Measurements from ENCODE around the gene BST1.

BST1 gene

GRCh38 chr4:15676039-15676438, 26.8 kb upstream of the BST1 start:
- DNase-seq (ENCODE audit: low spot score) = no peak

DNA sequence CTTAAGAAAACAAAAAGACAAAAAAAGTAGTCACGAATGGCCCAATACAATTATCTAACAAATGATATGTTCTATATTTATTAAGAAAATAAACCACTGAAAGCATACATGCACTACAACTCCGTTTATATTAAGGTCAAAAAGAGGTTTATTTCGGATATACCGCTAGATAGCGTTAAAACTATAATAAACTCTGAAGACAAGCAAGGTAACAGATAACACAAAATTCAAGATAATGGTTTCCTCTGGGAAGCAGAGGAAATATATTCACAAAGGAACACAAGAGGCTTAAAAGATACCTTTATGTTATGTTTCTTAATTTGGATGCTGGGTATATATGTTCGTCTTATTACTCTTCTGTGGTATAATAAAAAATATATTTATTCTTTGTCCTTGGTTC, 26.0 kb upstream of the BST1 start:
- DNase-seq (ENCODE audit: low spot score) = no peak

- no peak for DNase-seq (ENCODE audit: low spot score)
These were observed 25.3 kb upstream of the BST1 start for GRCh38 chr4:15677507-15677988.

- no peak for DNase-seq (ENCODE audit: low spot score)
These were observed 21.8 kb upstream of the BST1 start for GRCh38 chr4:15681067-15681371.

GRCh38 chr4:15681372-15682241, 21.3 kb upstream of the BST1 start, which contains the start of gene FAM200B:
TSS of gene FAM200B (plus strand) at chr4:15681827. CDS start at chr4:15686978, 5,151 bp downstream.
- DNase-seq (ENCODE audit: low spot score) = peak; percentile 99

DNA sequence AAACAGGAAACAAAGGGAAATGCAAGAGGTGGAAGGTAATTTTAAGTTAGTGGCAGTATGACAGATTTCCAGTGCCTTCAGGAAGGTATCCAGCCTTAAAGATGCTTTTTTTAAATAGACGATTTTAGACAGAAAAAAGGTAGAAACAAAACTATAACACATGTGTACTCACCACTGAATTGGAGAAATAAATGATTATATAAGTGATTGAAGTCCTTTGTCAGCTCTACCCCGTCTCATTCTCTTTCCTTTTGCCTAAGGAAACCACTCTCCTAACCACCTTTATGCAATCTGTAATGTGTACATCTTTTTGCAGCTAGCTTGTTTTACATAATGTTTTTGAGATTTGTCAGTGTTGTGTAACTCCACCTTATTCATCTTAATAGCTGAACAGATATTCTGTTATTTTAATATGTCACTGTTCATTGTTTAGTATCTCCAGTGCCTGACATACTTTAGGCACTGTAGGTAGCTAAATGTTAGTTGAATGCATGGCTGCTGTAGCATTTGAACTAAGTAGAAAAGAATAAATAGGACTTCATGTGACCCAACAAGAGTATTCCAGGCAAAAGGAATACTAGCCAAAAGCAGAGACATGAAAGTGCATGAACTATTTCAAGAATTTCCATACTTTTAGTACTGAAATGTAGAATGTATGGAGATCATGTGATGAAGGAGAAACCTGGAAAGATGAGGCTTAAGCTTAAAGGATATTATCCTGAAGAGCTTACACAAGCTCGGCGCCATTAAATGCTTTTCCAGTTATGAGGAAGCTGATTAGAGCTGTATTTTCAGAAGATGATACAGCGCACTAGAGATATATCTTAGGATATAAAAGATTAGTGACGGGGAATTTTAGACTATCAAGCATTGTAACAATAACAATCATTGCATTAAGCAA, 20.4 kb upstream of the BST1 start:
- no peak for DNase-seq (ENCODE audit: low spot score)

DNA sequence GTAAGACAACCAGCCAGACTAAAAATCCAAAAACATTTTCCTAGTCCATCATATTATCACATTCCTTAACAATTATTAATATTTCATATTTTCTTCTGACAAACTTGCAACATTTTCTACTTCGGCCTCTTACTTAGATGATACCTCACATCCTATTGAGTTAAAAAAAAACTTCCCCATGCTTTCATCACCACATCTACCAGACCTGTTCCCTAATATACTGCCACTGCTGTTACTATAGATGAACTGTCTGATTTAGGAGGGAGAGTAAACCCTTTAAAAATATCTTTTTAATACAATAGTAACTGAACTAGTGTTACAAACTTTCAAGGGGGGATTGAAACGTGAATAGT, 19.7 kb upstream of the BST1 start:
- DNase-seq (ENCODE audit: low spot score) = no peak

- no peak for DNase-seq (ENCODE audit: low spot score)
These were observed 18.4 kb upstream of the BST1 start for GRCh38 chr4:15684498-15684897.

- no peak for DNase-seq (ENCODE audit: low spot score)
These were observed 14.8 kb upstream of the BST1 start for GRCh38 chr4:15688051-15688450.

DNA sequence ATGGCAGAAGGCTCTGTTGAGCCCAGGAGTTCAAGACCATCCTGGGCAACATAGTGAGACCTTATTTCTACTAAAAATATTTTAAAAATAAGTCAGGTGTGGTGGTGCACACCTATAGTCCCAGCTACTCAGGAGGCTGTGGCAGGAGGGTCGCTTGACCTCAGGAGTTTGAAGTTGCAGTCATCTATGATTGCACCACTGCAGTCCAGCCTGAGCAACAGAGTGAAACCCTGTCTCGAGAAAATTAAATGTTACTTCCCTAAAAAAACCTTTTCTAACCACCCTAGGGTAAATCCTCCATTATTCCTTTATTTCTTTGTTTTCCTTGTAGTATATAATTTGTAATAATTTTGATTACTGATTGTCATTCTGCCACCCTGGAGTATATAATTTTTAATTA, 13.3 kb upstream of the BST1 start:
- no peak for DNase-seq (ENCODE audit: low spot score)

- no peak for DNase-seq (ENCODE audit: low spot score)
These were observed 12.7 kb upstream of the BST1 start for GRCh38 chr4:15690020-15690809.

GRCh38 chr4:15691346-15692135, 11.3 kb upstream of the BST1 start:
- DNase-seq (ENCODE audit: low spot score) = no peak

GRCh38 chr4:15692602-15693001, 10.3 kb upstream of the BST1 start:
- DNase-seq (ENCODE audit: low spot score) = no peak

DNA sequence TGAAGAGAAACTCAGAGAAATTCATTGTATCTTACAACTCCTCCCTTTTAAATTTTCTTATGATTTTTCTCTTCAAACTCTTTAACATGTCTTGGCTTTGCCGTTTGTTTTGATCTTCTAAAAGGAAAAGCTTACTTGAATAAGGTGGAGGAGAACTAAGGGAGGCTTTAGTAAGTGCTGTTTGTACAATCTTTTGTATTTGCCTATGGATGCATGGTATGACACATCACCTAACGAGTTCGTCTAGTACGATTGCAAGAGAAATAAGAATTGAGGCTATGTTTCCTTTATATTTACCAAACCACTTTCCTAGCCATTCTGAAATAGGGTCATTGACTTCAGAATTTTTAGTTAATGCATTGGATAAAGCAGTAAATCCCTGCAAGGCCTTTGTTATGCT, 8.4 kb upstream of the BST1 start:
- no peak for DNase-seq (ENCODE audit: low spot score)

GRCh38 chr4:15695240-15695699, 7.6 kb upstream of the BST1 start:
- no peak for DNase-seq (ENCODE audit: low spot score)

- DNase-seq (ENCODE audit: low spot score) = no peak
These were observed 7.1 kb upstream of the BST1 start for GRCh38 chr4:15695729-15696128.

- DNase-seq (ENCODE audit: low spot score) = no peak
These were observed 6.0 kb upstream of the BST1 start for GRCh38 chr4:15696866-15697265.

GRCh38 chr4:15703439-15703838, 574 bp downstream of the BST1 start:
- no peak for DNase-seq (ENCODE audit: low spot score)

DNA sequence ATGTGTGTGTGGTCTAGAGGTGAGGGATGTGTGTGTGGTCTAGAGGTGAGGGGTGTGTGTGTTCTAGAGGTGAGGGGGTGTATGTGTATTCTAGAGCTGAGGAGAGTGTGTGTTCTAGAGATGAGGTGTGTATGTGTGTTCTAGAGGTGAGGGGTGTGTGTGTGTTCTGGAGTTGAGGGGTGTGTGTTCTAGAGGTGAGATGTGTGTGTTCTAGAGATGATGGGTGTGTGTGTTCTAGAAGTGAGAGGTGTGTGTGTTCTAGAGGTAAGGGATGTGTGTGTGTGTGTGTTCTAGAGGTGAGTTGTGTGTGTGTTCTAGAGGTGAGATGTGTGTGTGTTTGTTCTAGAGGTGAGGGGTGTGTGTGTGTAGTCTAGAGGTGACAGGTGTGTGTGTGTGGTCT, 1.3 kb downstream of the BST1 start:
- no peak for DNase-seq (ENCODE audit: low spot score)

DNA sequence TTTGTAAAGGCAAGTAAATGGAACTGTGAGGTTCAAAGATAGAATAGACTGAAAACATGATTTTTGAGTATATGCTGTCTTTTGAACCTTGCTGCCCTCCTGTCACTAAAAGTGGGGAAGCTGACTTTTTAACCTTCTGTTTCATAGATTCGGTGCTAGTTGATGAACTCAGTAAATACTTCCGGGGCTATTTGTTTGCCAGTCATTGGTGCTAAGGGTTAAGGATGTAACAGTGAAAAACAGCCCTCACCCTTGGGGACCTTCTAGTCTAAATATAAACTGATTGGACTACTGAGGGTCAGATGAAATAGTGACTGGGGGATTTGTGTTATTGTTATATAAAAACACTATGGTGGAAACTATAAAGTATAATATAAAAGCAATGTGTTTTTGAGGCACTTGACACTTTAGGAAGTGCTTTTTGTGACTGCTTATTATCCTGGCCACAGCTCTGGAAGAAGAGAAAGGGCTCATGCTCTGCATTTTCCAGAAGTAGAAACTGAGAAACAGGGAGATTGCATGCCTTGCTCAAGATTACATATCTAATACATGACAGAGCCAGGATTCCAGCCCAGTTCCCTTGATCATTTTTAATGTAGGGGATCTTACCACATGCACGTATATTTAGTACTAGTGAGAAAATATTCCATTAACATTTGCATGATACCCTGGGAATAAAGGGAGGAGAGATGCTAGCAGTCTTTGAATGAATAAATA, 3.9 kb downstream of the BST1 start:
- DNase-seq (ENCODE audit: low spot score) = no peak
